Stimulated activated CD4-positive, alpha-beta T cell treated with anti-CD3 and anti-CD28 coated beads, TNF-alpha, amount 100 ng/mL, for 48 hours (primary cell): ENCODE measurements around the gene RABGGTA.
A peak's percentile ranks its signal among the peaks of the same experiment; 100 is the strongest.

ENCODE experiments used
- DNase-seq, 3 donors: peaks; one replicate each; pipeline ENCODE4 v3.0.0-alpha.2; 2020; ENCODE audit warnings: low read depth in 3 of 3

Gene RABGGTA

GRCh38 chr14:24279301-24280186, 8.1 kb upstream of the RABGGTA start:
- DNase-seq: peak; percentile 24 to 43 (median 35)

DNA sequence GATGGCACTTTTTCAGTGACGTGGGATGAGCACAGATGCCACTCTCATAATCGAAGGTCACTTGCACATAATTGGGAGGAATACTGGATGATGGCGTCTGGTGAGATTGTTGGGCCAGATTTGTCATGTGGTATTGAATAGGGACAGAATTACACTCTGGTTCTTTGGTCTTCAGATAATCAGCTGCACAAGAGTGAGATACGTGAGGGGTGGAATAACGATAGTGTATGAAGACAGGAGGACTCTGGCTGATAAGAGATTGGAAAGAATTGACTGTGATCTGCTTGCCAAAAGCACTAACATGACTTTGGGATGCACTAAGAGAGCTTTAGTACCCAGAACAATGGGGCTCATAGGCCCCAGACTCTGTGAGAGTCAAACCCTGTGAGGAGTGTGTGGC, 7.0 kb upstream of the RABGGTA start:
- DNase-seq: no peak

- no peak for DNase-seq
Observed at GRCh38 chr14:24277606-24278321, 6.4 kb upstream of the RABGGTA start.

DNA sequence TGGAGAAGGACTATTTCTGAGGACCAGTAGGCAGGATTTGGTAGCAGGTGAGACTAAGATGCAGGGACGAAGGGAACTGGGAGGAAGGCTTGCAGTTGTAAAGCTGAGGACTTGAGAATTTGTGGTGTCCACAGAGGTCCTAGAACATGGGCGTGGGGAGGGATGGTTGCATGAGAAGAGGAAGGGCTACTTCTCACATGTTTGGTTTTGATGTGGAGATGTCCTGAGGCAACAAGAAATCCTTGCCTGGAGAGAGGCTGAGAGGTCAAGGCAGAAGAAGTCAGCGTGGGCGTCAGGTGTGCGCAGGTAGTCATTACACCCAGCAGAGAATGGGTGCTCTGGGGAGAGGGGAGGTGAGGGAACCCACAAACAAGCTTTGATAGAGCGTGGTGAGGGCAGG, 5.7 kb upstream of the RABGGTA start:
- no peak for DNase-seq

DNA sequence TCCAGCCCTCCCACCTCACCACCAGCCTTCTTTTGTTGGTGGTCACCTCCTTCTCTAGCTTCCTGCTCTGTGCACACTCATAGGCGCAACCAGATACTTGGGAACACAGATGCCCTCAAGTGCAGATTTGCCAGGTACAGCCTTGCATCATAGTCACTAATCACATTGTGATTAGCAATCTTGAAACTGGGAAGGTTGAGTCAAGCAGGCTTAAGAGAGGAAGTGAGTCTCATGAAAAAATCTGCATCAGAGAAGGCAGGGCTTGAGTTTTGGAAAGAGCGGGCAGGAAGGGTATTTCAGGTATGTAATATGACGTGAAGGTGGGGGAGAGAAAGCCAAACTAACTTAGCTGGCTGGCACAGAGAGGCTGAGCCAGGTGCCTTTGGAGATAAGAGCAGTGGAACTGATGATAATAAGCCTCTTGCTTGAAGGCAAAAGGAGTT, 2.7 kb upstream of the RABGGTA start:
- DNase-seq: peak; percentile 28 to 48 (median 38)

DNA sequence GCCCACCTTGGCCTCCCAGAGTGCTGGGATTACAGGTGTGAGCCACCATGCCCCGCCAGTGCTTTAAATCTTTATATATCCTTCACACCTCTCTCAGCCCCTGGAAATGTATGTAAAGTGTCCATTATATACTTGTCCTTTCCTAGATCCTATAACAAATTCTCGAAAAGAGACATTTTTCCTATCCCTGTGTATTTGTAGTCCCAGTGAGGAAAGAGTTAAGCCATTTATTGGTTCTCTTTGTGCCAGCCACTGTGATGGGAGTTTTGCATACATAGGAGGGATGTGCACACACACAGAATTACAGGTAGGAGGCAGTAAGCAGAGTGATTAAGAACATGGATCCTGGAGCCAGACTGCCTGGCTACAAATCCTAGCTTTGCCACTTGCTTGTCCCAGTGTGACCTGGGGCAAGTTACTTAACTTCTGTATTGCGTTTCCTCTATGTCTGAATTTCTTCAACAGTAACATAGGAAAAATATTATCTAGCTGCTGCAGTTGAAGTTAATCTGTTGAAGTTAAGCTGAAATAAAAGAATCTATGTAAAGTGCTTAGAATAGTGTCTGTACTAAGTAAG, 2.1 kb upstream of the RABGGTA start:
- no peak for DNase-seq

GRCh38 chr14:24272467-24272866, 1.1 kb upstream of the RABGGTA start:
- no peak for DNase-seq

DNA sequence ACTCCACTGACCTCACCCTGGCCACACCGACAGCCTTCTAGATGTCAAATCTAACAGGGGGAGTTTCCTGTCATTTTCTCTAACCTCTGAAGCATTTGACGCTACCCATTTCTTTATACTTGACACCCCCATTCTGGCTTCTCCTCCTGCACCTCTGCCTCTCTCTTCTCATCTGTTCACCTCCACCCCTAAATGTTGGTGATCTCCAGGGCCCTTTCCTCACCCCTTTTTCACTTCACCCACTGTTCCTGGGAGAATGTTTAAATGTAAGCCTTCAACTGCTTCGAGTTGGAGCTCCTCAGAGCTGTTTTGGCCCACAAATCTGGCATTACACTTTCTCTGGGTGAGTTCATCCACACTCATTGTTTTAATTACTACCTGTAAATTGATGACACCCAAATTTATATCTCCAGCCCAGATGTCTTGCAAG, 452 bp upstream of the RABGGTA start:
- no peak for DNase-seq

- no peak for DNase-seq
Observed at GRCh38 chr14:24270537-24271133, 762 bp downstream of the RABGGTA start.

GRCh38 chr14:24269910-24270536, 1.4 kb downstream of the RABGGTA start:
- no peak for DNase-seq

- DNase-seq: no peak
Observed at GRCh38 chr14:24269368-24269767, 2.0 kb downstream of the RABGGTA start.

- DNase-seq: no peak
Observed at GRCh38 chr14:24268225-24268624, 3.2 kb downstream of the RABGGTA start.

GRCh38 chr14:24267516-24267915, 3.9 kb downstream of the RABGGTA start:
- DNase-seq: no peak

GRCh38 chr14:24266344-24267244, 4.8 kb downstream of the RABGGTA start:
- DNase-seq: no peak

DNA sequence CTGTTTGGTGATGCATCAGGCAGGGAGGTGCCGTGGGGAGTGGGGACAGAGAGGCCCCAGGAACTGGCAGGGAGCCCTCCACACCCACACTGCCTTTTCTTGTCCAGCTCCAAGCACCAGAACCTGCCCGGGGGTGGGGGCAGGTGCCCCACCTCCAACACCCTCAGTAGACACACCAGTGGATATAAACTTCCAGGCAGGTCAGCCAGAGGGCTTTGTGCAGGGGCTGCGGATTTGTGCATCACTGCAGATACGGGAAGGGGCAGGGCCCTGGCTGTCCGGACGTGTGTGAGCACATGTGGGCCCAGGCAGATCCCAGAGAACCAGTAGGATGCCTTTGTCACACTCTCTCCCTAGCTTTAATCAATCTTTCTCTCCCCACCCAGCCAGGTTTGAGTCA, 7.1 kb downstream of the RABGGTA start:
- DNase-seq: no peak

DNA sequence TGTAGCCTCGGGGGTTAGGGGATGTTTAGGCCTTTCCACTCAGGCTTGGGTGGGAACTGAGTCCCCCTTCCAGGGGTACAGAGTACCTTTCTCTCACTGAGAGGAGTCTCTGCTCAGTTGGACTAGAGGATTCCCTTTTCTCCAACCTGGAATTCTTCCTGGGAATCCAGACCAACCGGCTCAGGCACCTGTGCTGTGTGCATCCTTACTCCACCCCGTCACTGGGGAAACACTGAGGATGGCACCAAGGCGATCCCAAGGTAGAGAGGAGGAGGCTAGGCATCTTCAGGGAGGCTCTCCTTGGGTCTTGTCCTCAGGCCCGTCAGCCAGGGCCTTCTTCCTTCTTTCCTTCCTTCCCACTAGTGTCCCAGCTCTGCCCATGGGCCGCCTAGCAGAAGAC, 7.5 kb downstream of the RABGGTA start:
- DNase-seq: no peak

- no peak for DNase-seq
Observed at GRCh38 chr14:24262821-24263733, 8.3 kb downstream of the RABGGTA start, which contains the start of gene TGM1. Gene TGM1 (minus strand): TSS chr14:24263177. CDS start chr14:24262352, 825 bp downstream.

DNA sequence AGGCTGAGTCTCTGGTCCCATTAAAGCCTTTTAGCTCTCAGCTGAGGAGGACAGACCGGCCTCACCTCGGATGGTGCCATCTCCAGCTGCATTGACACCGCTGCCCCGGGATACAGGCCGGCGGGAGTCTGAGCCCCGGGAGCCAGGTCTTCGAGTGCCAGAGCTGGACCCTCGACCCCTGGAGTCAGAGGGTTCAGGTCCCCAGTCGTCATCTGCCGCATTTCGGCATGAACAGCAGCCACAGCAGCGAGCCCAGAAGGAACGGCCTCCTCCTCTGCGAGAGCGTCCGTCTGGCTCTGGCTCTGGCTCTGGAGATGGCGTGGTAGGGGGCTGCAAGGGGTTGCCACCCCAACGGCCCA, 9.4 kb downstream of the RABGGTA start:
- DNase-seq: no peak

DNA sequence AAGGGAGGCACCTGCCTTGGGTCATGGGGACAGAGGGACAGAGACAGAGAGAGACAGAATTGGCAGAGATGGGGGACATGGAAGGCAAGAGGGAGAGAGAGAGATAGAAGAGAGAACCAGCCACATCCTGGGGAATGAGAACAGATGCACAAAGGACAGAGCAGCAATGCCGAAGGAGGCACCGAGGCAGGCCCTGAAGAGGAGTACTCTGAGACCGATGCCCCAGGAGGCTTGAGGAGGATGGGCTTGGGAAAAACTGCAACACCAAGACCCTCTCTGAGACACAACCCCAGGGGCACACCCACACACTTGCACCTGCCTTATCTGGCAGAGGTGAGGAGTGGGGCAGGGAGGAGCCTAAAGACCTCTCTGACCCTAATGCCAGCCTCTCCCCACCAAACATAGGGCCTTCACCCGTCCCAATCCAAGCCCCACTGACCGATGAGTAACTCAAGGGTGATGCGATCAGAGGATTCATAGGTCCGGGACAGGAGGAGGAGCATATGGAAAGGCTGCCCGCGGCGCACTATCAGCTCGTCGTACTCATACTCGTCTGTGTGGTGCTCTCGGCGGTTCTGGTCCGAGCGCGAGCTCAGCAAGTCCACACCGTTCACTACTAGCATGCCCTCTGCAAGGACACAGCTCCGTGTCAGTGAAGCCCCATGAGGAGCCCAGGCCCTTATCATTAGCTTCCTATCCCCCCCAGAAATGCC, 10.0 kb downstream of the RABGGTA start:
- no peak for DNase-seq
